Measurements from ENCODE around the gene CAMTA1.
"Not testable (repeated sequence)": the region's sequence is repeated elsewhere in the genome, so short reads cannot be mapped to it uniquely, and the experiment has no call there.

CAMTA1 gene

DNA sequence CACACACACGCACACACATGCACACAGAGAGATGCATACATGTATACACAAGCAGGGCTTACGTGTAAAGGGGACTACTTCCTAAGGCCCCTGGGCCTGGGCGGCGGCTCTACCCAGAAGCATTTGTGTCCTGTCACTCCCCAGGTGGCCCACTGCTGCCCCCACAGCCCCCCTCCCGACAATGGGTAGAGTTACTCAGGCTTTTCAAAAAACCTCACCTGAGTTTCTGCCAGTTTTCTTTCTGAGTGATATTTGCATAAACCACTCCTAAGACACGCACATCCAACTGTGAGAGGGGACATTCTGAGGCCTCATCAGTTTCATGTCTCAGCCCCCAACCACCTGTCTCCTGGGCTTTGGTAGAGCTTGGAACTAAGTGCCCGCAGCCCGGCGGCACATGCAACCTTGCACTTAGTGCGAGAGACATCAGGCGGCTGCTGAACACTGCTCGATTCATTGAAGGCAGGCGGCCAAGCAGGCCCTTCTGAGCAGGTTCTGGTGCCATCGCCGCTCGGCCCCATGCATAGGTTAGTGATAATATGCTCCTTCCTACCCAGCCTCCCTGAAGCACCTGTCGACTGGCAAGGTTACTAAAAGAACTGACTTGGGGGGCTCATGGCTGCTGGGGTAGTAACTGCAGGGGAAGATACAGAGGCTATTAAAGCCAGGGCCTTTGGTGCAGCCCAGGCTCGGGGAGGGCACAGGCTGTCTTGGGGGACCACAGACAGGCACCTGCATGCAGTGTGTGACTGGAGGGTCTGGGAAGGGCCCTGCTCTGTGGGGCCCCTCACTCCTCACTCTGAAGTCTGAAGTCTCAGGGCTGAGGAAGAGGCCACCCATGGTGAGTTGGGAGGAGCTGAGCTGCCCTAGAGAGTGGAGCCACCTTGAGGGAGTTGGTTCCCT is 621.6 kb downstream of the CAMTA1 start:
- no peak for DNase-seq

DNA sequence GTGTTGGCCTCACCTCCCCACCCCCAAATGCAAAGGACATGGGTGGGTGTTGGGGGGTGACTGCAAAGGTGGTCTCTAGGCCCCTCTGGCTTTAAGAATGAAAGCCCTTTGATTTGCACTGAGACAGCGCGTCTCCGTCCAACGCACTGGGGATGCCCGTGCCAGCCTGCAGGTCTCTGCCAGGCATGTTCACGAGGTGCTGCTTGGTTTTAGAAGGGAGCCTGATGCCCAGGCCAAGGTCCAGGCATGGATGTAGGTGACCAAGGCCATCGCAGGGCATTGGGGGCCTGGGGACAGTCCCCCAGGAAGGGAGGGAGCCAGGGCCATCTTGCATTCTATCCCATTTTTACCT is 622.3 kb downstream of the CAMTA1 start:
- no peak for DNase-seq

DNA sequence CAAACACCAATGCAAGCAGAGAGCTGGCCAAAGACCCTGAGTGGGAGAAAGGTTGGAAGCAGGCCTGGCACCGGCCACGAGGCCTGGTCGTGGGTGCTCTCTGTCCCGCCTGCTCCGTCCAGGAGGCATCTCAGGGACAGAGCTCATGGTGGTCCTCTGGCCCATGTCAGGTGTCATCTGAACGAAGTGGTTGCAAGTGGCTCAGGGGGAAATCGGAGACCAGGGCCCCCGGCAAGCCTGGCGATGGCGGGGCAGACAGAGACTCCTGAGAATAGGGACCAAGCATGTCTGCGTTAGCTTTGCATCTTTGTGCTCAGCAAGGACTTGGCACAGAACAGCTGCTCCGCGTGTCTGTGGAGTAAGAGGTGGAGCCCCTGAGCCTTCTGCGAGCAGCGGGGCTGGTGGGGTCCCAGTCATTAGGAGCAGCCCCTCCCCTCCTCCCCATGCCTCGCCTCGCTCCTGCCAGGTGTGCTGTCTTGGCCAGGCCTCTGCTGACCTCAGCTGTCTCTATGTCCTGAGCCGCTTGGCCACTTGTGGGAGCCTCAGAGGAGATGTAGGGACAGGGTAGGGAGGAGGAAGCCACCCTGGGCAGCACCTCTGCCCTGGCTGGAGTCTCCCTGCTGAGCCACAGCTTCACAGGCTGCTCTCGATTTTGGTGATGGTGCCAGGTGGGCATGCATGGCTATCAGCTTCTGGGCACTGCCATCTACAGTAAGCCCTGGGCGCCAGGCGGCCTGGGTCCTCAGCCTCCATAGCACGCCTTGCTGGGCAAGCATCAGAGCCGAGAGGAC is 622.9 kb downstream of the CAMTA1 start:
- no peak for DNase-seq

DNA sequence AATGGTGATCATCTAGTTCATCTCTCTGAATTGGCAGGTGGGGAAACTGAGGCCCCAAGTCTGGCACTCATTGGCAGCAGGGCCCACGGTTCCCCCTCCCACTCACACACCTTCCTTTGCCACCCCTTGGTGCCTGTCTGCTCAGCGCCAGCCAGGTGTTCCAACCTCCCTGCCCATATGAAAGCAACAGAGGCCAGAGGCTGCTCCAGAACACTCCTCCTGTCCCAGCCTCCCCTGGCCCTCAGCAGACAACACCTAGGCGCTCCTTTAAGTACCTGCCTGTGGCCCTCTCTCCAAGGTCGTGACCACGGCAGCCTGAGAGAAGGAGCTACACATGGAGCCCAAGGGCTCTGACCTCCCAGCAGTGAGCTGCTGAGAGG is 623.5 kb downstream of the CAMTA1 start:
- DNase-seq, result no peak

DNA sequence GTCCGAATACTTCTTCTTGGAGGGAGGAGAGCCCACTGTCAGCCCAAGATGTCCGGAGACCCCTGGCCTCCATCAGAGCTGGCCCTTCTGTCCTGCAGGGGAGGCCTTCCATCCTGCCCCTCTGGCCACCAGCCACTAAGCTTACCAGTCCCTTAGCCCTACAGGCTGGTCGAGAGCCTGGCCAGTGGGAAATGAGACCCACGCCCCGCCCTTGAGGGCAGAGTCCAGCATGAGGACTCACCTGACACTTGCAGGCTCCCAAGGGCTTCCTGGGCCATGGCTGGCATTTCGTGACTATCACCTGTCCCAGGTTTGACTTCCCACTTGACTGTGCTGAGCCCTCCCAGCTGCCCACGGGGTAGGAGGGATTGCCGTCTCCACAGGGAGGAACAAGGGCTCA is 624.0 kb downstream of the CAMTA1 start:
- no peak for DNase-seq

DNA sequence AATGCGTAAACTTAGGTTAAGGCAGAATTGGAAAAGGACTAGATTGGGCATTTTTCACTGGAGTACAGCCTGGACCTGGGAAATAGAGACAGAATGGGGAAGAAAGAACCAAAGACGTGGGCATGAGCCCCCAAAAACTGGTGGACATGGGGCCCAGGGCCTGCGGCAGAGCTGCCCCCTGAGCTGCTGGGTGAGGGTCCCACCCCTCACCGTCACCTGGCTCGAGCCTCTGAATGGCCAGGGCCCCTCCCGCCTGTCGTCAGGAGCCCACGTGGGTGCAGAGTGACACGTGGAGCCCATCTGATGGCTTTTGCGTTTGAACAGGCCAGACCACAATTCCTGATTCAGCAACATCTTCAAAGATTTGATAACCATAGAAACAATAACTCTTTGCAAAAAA is 624.9 kb downstream of the CAMTA1 start:
- no peak for DNase-seq

DNA sequence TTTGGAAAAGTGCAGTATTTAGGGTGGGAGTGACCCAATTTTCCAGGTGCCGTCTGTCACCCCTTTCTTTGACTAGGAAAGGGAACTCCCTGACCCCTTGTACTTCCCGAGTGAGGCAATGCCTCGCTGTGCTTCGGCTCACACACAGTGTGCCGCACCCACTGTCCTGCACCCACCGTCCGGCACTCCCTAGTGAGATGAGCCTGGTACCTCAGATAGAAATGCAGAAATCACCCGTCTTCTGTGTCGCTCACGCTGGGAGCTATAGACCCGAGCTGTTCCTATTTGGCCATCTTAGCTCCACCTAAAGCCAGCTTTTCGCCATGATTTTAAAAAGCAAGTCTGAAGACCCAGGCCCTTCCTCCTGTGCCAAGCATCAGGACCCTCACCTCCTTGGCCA is 632.4 kb downstream of the CAMTA1 start:
- DNase-seq, result not testable (repeated sequence)

DNA sequence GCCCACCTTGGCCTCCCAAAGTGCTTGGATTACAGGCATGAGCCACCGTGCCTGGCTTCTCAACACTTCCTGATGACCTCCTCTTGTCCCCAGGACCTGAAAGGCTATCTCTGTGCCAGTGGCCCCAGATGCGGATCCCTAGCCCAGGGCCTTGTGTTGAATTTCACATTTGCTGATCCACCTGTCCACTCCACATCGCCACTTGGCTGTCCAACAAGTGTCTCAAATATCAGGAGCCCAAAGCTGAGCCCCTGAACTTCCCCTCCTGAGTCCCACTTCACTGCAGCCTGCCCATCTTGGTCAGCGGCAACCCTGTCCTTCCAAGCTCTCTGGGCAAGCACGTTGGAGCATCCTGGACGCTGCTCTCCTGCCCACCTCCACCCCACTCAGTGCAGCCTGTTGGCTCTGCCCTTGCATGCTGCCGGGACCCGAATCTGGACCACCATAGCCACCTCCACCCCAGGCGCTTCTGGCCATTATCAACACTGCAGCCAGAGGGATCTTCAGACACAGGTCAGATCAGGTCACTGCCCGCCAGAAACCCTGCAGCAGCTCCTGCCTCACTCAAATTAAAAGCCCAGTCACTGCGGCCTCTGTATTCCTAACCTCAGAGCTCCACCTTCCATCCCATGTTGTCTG is 633.3 kb downstream of the CAMTA1 start:
- DNase-seq, result no peak

DNA sequence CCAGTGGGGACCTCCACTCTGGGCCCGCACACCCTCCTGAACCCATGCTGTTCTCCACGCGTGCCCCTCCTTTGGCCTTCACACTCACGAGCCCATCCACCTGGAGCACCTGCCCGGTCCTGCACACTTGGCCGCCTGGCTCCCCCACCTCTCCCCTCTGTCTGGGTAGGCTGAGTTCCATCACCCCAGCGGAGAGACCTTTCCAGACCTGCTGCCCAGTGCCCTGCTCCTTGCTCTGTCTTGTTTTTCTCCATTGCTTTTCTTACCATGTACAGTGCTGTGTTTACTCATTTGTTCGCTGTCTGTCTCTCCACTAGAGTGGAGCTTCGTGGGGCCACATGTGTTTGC is 634.8 kb downstream of the CAMTA1 start:
- no peak for DNase-seq

DNA sequence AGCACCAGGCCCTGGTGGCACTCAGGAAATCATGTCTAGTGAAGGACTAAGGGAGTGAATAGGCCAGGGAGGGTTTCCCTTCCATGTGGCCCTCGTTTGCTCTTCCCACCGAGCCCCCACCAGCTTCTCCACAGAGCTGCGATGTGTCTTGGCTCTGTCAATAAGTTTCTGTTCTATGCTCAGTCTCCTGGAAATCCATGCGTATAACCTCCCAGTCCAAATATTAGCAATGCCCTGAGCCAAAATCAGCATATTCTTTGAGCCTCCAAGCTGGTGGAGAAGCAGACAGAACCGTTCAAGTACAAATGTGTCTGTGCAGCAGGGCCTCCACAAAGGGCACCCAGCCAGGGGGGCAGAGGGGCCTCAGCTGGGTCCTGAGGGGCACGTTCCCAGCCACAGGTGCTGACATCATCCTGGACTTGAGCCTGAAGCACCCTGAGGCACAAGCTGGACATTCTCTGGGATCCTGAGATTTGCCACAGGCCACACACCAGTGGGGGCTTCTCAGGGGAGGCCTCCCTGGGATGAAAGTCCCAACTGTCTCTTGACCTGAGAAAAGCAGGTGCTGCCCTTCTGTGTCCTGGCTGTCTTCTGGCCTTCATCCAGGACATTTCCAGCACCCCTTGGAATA is 635.3 kb downstream of the CAMTA1 start:
- no peak for DNase-seq

DNA sequence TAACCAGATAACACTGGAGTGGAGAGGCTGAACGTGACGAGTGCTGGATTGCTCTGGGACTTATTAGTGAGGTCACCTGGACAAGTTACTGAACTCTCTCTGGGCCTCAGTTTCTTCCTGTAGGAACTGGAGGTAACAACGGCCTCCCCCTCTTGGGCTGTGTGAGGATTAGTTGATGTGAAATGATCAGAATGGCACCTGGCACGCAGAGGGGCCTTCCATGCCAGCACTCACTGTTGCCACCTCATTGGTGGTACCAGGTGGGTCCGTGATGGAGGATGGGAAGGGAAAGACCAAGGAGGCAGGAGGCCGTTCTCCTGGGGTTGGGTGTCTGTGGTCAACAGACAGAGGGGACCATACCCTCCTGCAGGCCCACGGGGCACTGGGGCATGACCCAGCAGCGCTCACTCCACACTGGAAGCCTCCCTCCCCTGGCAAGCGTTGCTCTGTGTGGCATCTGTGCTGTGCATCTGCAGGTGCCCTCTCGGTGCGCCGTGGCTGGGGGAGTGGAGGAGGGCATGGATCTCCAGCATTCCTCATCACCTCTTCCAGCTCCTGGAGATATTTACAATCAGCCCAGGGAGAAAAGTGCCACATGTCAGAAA is 636.3 kb downstream of the CAMTA1 start:
- no peak for DNase-seq

DNA sequence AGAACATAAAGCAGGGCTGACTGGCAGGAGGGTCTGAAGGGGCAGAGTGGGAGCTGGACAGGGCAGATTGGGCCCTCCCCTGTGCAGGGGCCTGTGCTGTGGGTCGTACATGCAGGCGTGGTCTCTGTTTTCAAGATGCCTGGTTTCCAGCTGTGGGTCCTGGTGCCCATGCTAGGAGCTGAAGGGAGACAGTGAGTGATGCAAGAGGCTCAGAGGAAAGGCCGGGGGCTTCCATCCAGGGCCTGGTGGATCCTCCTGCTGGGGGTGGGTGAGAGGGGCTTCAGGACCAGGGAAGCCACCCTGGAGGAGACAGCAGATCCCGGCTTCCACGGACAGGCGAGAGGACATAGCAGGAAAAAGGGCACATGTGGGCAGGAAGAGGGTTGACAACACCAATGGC is 636.8 kb downstream of the CAMTA1 start:
- DNase-seq, result no peak

DNA sequence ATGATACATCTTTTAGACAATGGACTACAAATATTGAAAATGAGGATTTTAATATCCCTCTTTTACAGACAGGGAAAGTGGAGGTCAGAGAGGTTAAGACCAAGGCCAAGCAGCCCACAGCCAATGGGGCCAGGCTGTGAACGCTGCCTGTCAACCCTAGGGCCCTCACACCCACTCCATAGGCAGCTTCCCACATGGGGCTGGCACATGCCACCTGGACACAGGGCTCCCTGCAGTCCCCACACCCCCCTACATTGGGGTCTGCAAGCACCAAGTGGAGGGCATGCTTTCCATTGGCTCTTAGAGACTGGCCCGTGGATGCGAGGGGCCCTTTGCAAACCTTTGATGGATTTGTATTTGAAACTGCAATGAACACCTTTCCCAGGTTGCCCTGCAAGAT is 637.3 kb downstream of the CAMTA1 start:
- DNase-seq, result no peak

DNA sequence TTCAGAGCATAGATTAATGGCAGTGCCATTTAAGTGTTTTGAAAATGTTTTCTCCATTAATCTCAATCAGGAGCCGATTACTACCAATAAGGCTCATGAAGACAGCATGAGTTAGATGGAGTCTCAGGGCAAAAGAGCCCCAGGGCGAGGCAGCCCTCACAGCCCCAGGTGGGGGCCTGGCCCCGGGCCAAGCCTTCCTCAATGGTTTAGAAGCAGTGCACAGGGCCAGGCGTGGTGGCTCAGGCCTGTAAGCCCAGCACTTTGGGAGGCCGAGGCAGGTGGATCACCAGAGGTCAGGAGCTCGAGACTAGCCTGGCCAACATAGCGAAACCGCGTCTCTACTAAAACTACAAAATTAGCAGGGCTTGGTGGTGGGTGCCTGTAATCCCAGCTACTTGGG is 637.7 kb downstream of the CAMTA1 start:
- no peak for DNase-seq

DNA sequence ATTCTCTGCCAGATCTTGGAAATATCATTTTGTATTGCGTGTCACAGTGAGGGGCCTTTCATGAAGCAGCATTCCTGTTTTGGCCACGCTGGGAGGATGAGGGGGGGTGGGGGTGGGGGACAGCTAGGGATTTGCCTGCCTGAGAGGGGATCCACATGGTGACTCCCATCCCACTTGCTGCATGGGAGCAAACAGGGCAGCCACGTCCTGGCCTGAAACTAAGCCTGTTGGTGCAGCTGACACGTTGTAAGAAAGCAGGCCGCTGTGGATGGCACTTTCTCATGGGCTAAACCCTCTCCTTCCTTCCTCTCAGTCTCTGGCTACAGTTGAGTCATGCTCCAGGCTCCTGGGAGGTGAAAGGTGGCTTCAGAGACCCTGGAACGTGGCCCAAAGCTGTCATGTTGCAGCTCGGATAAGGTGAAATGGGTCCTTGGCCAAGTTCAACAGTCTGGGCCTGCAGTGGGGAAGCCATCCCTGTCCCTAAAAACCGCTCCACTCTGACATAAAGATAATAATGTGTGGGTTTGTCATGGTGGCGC is 639.2 kb downstream of the CAMTA1 start:
- DNase-seq, result no peak

DNA sequence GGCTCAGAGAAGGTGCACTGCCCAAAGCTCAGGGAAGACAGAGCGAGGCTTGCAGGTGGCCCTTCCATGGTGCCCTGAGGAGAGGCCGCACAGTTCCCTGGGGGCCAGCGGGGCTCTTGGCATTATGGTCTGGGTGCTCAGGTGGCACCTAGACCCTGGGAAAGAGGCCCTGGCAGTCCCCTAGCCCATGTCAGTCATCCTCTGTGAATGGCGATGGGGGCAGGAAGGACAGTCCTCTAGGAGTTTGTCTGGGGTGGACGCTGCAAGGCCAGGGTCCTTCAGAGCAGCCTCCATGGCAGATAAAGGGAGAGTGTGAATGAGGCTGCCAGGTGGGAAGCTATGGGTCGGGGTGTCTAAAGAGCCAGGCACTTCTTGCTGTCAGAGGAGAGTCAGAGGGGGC is 640.0 kb downstream of the CAMTA1 start:
- DNase-seq, result no peak

DNA sequence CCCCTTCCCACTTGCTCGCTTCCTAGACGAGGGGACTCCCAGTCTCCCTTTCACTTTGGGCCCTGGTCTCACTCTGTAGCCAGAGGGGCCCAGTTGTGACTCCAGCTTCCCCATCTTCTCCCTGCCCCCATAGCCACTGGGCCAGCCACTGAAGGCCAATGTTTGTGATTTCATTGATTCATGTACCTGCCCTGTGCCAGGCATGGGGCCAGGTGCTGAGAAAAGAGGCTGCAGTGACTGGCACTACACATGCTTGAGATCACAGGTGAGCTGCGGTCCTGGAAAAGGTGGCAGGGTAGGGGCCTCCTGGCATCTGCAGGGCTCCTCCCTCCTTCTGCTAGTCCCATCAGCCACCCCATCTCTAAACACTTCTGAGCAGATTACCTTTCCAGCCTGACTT is 640.5 kb downstream of the CAMTA1 start:
- no peak for DNase-seq

DNA sequence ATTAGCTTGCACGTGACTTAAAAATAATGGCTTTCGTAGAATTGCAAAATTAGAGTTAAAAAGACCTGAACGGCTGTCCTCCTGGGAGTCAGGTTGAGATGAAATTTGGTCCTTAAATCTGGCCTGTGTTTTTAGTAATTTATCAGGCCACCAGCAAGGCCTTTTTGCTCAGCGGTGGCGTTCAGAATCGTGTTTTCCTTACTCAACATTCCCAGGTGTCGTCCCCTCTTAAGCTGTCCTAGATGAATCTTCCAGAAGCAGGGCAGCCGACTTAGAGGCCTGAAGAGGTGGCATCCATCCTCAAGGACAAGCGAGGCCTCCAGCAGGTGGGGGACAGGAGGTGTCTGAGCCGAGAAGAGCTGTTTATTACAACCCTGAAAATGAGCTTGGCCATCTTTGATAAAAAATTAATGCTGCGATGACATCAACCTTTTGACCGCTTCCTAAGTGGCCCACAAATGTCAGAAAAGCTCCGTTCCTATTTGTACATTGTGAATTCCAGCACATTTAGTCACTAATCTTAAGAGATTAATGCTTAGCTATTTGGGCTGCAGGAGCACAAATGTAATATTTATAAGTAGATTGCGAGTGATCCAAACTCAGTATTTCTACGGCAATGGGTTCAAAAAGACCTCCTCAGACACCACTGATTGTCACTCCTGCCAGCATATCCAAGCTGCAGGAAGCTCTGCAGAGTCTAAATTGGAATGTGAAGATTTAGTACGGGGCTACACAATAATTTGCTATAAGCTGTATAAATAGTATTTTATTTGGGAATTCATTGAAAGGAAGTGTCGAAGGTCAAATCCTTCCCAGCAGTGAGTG is 641.7 kb downstream of the CAMTA1 start:
- no peak for DNase-seq

DNA sequence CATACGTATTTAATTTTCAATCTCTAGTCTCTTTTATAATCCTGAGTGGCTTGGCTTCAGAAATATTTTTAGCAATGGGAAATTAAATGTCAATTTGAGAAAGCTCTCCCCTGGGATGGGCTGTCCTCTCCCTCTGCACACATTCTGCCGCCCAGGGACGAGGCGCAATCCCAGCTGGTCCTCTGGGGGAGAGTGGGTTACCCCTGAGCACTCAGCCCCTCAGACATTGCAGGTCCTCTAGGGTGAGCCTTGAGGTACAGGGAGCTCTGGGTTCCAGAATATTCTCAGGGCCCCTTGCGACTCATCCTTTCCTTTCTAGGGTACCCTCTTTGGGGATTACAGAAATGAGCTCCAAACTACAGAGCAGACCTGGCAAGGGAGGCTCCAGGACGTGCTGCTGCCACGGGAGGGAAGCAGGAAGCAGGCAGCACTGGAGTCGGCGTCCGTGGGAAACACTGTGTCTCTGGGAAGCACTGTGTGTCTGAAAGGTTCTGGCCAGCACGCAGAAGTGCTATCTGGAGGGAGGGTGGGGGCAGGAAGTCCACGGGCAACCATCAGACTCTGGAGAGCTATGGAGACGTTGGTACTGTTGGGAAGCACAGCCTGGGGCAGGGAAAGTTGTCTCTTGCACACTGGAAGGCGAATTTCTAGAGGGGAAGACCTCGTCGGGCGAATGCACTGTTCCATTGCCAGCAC is 642.5 kb downstream of the CAMTA1 start:
- no peak for DNase-seq

DNA sequence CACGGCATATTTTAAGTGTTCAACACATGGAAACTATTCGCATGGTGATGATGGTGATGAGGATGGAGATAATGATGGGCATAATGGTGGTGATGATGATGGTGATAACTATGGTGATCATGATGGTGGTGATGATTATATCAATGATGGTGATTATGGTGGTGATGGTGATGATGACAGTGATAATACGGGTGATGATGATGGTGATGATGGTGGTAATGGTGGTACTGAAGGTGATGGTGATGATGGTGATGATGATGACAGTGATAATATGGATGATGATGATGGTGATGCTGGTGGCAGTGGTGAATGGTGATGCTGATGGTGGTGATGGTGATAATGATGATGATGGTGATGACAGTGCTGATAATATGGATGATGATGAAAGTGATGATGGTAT is 644.0 kb downstream of the CAMTA1 start:
- DNase-seq, result no peak

DNA sequence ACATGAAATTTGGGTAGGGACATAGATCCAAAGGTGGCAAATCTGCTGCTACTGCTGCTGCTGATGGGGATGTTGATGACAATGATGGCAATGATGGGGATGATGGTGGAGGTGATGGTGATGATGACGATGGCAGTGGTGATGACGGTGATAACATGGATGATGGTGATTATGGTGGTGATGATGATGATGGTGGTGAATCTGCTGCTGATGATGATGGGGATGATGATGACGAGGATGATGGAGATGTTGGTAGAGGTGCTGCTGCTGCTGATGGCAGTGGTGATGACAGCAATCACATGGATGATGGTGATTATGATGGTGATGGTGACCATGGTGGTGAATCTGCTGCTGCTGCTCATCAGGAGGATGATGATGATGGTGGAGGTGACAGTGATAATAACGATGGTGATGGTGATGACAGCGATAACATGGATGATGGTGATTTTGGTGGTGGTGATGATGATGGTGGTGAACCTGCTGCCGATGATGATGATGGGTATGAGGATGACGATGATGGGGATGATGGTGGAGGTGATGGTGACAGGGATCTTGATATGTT is 644.9 kb downstream of the CAMTA1 start:
- no peak for DNase-seq

Measured in NCI-H1930 (cell line).